Cortex of kidney (tissue), 1 donor: ENCODE results near the gene CTPS2.
"Not testable (repeated sequence)": the region's sequence is repeated elsewhere in the genome, so short reads cannot be mapped to it uniquely, and the experiment has no call there.

Experiments used
- DNase-seq: peaks from one replicate; lab custom pipeline; 2025; lab: John Stamatoyannopoulos, UW

Gene CTPS2

GRCh38 chrX:16604337-16604736, 108.1 kb downstream of the CTPS2 start:
- DNase-seq: no peak

DNA sequence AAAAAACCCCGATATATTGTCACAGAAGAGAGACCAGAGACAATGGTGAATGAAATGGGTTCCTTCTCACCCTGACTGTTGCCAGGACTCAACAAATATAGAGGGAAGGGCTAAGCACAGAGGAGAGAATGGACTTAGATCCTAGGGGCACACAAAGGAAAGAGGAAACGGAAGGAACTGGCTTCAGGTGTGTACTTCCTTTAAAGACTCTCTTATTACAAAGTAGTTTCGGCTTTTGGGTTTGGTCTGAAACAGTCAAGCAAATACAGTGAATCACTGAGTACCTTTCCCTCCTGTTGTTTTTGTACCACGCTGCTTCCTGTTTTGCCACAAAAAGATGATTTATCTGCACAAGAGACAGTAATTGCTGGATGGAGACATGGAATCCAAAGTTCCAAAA, 108.6 kb downstream of the CTPS2 start:
- no peak for DNase-seq

GRCh38 chrX:16603235-16603634, 109.2 kb downstream of the CTPS2 start:
- not testable (repeated sequence) for DNase-seq

DNA sequence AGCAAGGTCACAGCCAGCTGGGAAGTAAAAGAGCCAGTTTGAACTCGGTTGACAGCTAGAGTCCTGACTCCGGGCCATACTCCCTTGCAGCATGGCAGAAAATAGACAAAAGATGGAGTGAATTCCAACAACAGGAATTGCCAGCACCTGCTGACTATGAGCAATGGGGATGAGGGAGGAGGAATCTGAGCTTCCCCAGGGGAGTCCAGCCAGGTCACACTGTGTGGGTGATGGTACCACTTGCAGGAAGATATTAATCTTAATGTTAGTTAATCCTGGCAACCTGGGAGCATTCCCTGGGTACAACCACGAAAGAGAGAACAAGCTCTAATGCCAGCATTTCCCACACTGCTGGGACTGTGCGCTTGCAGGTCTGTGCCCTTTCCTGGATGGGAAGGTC, 110.6 kb downstream of the CTPS2 start:
- no peak for DNase-seq

DNA sequence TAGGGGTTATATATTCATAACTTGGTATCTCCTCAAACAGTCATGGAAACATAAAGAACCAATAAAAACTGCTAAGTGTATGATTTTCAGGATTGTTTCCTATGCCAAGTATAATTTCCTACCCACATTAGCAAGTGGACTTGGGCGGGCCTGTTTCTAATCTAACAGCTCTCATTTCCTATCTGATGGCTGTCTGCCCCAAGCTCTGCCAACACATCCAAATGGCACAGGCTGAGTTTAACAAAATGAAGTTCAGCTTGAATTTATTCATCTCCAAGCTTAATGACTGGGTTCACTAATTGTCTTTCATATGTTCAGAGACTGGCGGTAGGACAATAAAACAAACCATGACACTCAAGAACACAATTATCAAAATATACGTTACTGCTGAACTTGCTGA, 118.0 kb downstream of the CTPS2 start:
- no peak for DNase-seq

DNA sequence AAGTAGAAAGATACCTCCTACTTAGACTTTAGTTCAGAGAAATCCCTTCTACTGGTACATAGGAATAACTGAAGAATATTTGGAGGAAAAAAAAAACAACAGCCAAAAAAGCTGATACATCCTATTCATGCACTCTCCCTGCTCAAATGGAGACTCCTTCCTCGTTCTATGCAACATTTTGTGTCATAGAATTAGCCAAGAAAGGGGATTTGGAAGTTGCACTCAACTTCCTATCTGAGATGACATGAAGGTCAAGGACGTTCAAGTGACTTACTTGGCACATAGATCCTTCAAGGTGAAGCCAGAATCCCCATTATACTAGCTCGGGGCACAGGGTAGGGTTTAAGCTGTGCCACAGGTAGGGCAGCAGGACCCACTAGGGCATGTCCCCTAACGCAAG, 118.7 kb downstream of the CTPS2 start:
- no peak for DNase-seq

- no peak for DNase-seq
Observed at GRCh38 chrX:16592194-16592770, 120.2 kb downstream of the CTPS2 start.

GRCh38 chrX:16589826-16590225, 122.6 kb downstream of the CTPS2 start:
- no peak for DNase-seq

GRCh38 chrX:16589211-16589610, 123.3 kb downstream of the CTPS2 start:
- no peak for DNase-seq

GRCh38 chrX:16588266-16588665, 124.2 kb downstream of the CTPS2 start:
- DNase-seq: no peak

DNA sequence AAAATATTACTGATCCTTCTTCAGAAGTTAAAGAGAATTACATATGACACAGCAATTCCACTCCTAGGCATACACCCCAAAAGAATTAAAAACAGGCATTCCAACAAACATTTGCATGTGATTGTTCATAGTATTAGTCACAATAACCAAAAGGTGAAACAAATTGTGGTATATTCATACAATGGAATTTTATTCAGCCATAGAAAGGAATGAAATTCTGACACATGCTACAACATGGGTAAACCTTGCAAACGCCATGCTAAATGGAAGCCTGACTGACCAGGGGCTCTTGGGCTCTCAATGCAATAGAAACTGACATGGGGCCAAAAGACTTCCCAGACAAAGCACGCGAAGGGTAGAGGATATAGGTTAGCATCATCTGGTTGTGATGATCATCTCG, 124.6 kb downstream of the CTPS2 start:
- DNase-seq: no peak

- DNase-seq: no peak
Observed at GRCh38 chrX:16586377-16587112, 125.9 kb downstream of the CTPS2 start.

GRCh38 chrX:16585486-16586376, 126.7 kb downstream of the CTPS2 start:
- no peak for DNase-seq

GRCh38 chrX:16580004-16580797, 132.3 kb downstream of the CTPS2 start:
- not testable (repeated sequence) for DNase-seq

- DNase-seq: no peak
Observed at GRCh38 chrX:16579517-16579916, 133.0 kb downstream of the CTPS2 start.

DNA sequence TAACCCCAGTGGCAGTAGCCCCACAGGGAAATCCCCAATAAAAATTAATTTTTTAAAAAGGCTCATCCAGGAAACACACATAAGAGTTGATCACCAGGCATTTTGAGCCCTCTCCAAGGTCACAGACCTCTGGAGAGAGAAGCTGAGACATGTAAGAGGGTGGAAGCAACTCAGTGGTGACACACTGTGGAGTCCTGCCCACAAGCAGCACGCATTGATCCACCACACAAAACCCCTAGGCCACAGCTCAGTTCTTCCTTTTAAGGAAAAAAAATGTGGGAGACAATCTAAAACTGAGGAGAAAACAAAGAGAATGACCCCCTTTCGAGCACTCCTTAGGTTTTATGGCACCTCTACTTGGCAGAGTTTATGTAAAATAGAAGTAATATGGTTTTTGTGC, 134.3 kb downstream of the CTPS2 start:
- no peak for DNase-seq

GRCh38 chrX:16577483-16578029, 134.9 kb downstream of the CTPS2 start:
- no peak for DNase-seq

GRCh38 chrX:16575388-16575787, 137.1 kb downstream of the CTPS2 start:
- not testable (repeated sequence) for DNase-seq

DNA sequence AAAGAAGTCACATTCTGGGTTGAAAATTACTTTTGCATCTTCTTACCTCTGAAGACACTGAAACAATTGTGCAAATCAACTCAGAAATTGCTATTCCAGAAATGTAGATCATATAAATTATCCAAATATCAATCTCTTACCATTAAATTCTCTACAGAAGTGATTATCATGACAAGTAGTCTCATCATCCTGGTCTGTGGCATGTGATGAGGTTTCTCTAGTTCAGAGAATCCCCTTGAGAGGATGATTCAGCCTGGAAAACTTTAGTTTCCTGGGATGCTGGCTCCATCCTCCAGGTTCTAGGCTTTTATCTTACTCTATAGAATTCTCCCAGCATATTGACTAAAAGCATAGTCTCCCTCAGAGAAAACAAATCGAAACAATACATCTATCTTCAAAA, 138.7 kb downstream of the CTPS2 start:
- no peak for DNase-seq

GRCh38 chrX:16567681-16568080, 144.8 kb downstream of the CTPS2 start:
- DNase-seq: no peak

DNA sequence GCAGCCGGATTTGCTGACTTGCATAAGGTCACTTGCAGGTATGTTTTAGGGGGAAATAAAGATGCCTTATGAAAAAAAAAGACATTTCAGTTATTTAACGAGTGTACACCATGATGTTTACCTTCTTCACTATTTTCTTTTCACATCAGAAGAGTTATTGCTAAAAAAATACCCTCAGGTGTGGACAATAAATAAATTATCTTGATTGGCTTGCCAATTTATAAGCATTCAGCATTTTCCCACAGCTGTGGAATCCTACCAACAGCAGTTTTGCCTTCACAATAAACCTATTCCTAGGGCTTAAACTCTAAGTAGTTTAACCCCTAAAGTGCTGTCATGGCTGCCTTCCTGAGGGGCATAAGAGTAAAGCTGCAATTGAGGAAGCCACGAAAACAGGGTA, 145.9 kb downstream of the CTPS2 start:
- DNase-seq: no peak

DNA sequence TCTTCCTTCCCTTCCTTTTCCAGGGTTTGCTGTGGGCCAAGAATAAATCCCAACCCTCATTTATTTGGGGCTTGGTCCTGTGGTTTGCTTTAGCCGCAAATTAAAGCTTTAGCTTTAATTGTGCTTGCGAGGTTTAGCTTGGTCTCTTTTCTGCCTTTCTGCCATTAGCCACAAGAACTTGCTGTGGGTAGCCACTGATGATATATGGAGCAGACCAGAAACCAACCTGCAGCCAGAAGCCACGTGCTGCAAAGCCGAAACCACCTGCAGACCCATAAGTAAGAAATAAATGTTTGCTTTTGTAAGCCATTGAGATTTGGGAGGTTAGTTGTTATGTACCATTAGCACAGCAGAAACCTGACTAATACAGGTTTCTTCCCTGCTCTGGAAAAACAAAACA, 152.3 kb downstream of the CTPS2 start:
- no peak for DNase-seq
